Thyroid gland (tissue), 4 donors: Measurements from ENCODE around the gene CST3. TPM values are rescaled to one million over a fixed set of nuclear protein-coding genes. Genes with fewer than 3 reads are reported as not detected.

Experiments
- DNase-seq, 2 donors: peaks; one replicate each; pipeline ENCODE4 v3.0.0-alpha.2; 2019
- H3K27ac ChIP-seq, 3 donors: fragments of 200-600 bp; sonication (generic); 1 replicate in 2 of 3; 2 replicates in 1 of 3; pipeline ENCODE4 v1.5.1; 2016 to 2019; ENCODE audit warnings: mild to moderate bottlenecking in 1 of 3, moderate library complexity in 1 of 3
- H3K27me3 ChIP-seq: fragments of 200-600 bp; sonication (generic); one replicate; pipeline ENCODE4 v1.5.1; 2019
- H3K36me3 ChIP-seq, 2 donors: fragments of 200-600 bp; sonication (generic); one replicate each; pipeline ENCODE4 v1.5.1; 2016 to 2019
- H3K4me1 ChIP-seq, 2 donors: fragments of 200-600 bp; sonication (generic); one replicate each; pipeline ENCODE4 v1.5.1; 2017 to 2019
- H3K4me3 ChIP-seq, 3 donors: fragments of 200-600 bp; sonication (generic); replicated peaks in 1 of 3; 1 replicate in 2 of 3; 2 replicates in 1 of 3; pipeline ENCODE4 v1.5.1; 2016; ENCODE audit warnings: mild to moderate bottlenecking in 1 of 3
- H3K9me3 ChIP-seq: fragments of 200-600 bp; sonication (generic); one replicate; pipeline ENCODE4 v1.5.1; 2017
- POLR2A ChIP-seq, 2 donors: fragments of 450-650 bp; IDR thresholded peaks; one replicate each; pipeline ENCODE4 v1.6.1; 2017; ENCODE audit warnings: antibody characterized with exemption in 2 of 2, mild to moderate bottlenecking in 2 of 2, moderate library complexity in 1 of 2
- WGBS, 2 donors: methylation state at CpG; one replicate each; pipeline ENCODE4 v1.1.5; 2017; 5-methylcytosine and 5-hydroxymethylcytosine counted together
- intact Hi-C: fragments of 100-400 bp; cut with DNase I; formaldehyde crosslinking; loops from one replicate; pipeline ENCODE4 v1.15.1; 2023
- total RNA-seq, 4 donors: library from RNA; depleted of rRNA; stranded (reverse); fragments of >200 nt; gene quantifications; one replicate each; pipeline ENCODE4 v1.2.3, GENCODE V29; 2016
- TF ChIP-seq, protein P1 (sequence below), 6 experiments: fragments of 200-600 bp in 3 of 6; fragments of 450-650 bp in 3 of 6; sonication (generic) in 3 of 6; IDR thresholded peaks; one replicate each; pipeline ENCODE4 v1.5.1; 2016 to 2019; ENCODE audit warnings: antibody characterized with exemption in 6 of 6, mild to moderate bottlenecking in 2 of 6, inconsistent platforms in 1 of 6, moderate library complexity in 1 of 6

CST3 gene
- total RNA-seq, 4 donors from 2014 or later: 638 to 1,425 (median 898) TPM

DNA sequence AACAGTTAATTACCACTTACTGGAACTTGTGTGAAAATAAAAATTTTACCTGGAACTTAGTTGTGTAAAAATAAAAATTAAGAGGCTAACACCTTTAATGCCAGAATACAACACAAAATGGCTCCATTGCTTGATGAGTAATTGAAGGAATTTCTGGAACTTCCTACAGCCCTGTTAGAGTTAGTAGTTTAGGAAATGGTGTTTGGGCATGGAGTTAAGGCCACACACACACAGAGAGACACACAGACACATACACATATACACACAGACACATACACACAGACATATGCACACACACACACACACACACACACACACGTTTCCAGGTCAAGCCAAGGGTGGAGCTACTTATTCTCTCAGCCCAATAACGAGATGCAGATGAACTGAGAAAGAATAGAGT is 20.6 kb upstream of the CST3 start:
- H3K36me3 ChIP-seq: no peaks in the 10 kb centered on the region
- H3K4me1 ChIP-seq: peaks cover 0 to 9% of the 10 kb centered on the region in 2 donors
- H3K27ac ChIP-seq: no peak overlapping the region
- 82 to 83% methylated on average over 2 of the region's 2 CpGs for WGBS, 2 donors
- H3K4me3 ChIP-seq: no peak overlapping the region
- H3K27me3 ChIP-seq: no peaks in the 10 kb centered on the region
- TF ChIP-seq, protein P1, sequence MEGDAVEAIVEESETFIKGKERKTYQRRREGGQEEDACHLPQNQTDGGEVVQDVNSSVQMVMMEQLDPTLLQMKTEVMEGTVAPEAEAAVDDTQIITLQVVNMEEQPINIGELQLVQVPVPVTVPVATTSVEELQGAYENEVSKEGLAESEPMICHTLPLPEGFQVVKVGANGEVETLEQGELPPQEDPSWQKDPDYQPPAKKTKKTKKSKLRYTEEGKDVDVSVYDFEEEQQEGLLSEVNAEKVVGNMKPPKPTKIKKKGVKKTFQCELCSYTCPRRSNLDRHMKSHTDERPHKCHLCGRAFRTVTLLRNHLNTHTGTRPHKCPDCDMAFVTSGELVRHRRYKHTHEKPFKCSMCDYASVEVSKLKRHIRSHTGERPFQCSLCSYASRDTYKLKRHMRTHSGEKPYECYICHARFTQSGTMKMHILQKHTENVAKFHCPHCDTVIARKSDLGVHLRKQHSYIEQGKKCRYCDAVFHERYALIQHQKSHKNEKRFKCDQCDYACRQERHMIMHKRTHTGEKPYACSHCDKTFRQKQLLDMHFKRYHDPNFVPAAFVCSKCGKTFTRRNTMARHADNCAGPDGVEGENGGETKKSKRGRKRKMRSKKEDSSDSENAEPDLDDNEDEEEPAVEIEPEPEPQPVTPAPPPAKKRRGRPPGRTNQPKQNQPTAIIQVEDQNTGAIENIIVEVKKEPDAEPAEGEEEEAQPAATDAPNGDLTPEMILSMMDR (IDR thresholded peaks at IDR 0.05): no peak
- TF ChIP-seq POLR2A (IDR thresholded peaks at IDR 0.05): no peak
- intact Hi-C loops: no loop called here
- no peak for DNase-seq
- no peaks in the 10 kb centered on the region for H3K9me3 ChIP-seq

DNA sequence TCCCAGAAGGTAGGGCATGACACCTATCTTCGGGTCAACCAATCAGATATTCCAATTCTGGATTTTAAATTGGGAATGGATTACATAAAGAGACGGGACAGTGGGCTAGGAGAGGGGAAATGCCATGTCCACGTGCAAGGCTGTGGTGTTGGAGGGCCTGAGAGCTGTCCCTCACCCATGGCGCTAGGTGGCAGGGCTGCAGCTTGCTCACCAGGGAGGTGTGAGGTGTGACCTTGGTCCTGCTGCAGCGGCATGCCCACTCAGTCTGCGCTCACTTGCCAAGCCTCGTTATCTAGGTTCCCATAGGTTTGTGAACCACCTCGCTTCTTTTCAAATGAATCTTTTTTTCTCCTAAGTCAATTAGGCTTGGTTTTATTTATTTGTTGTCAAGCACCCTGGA is 19.4 kb upstream of the CST3 start:
- H3K36me3 ChIP-seq: no peaks in the 10 kb centered on the region
- H3K9me3 ChIP-seq: no peaks in the 10 kb centered on the region
- peaks cover 0 to 9% of the 10 kb centered on the region in 2 donors for H3K4me1 ChIP-seq
- H3K27me3 ChIP-seq: no peaks in the 10 kb centered on the region
- DNase-seq: no peak
- 76 to 80% methylated on average over 8 of the region's 8 CpGs for WGBS, 2 donors
- H3K4me3 ChIP-seq: no peak overlapping the region
- intact Hi-C loops: no loop called here
- H3K27ac ChIP-seq: no peak overlapping the region
- no peak for TF ChIP-seq POLR2A (IDR thresholded peaks at IDR 0.05)
- TF ChIP-seq, protein P1 (IDR thresholded peaks at IDR 0.05): no peak

DNA sequence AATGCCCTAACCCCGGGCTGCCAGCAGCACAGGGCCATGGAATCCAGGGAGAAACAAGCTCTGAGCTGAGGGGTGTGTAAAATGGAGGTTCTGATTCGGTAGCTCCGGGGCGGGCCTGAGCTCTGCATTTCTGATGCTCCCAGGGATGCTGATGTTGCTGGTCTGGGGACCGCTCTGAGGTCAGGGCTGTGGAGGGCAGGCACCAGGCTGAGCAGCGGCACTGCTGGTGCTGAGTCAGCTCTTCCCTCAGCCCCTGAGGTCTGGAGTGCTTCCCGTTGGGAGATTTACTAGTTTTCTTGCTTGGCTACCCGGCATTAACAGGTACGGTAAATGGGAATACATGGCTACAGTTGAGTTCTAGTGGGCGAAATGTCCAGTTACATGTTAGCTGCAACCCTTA is 18.6 kb upstream of the CST3 start:
- Histone ChIP-seq H3K9me3 (no peaks in the 10 kb centered on the region), H3K4me3 (no peak overlapping the region)
- 55 to 60% methylated on average over 9 to 10 of the region's 10 CpGs for WGBS, 2 donors

DNA sequence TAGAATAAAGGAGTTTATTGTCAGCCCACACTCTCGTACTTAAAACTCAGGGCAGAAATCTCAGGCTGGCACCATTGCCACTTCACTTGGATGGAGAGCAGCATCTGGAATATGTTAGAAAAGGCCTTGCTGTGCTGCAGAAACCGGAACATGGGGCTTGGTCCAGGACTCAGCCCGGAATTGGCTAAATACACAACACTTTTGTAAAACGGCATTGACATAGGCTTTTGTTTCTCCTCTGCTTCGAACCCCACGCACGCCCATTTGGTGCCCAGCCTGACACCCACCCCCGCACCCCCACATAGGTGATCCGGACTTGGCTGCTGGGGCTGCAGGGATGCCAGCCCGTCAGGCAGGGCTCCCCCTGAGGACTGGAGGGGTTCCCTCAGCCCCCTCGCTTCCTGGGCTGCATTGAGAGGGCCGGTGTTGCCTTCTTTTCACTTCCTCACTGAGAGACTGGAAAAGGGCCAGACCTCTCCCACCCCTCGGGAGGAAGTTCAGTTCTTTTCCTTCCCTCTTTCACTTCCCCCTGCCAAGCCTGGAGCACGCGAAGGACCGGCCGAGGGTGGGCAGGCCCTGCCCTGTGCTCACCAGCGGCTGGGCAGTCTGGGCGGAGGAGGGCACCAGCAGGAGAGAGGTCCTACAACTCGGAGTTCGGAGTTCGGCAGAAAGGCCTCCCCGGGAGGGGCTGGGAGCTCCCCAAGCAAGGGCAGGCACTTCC is 17.9 kb upstream of the CST3 start:
- peak overlapping the region; percentile 6 to 54 (median 45) for H3K27ac ChIP-seq
- DNase-seq: no peak
- H3K27me3 ChIP-seq: no peaks in the 10 kb centered on the region
- H3K9me3 ChIP-seq: no peaks in the 10 kb centered on the region
- no peak overlapping the region for H3K4me3 ChIP-seq
- TF ChIP-seq, protein P1 (IDR thresholded peaks at IDR 0.05): no peak
- no peak for TF ChIP-seq POLR2A (IDR thresholded peaks at IDR 0.05)
- peaks cover 0 to 9% of the 10 kb centered on the region in 2 donors for H3K4me1 ChIP-seq
- 25 to 59% methylated on average over 19 to 22 of the region's 23 CpGs for WGBS, 2 donors
- no peaks in the 10 kb centered on the region for H3K36me3 ChIP-seq
- intact Hi-C loops: no loop called here

More for the DNA sequence above, 18.6 kb upstream of the CST3 start:
- no peak for DNase-seq
- Histone ChIP-seq H3K4me1 (peaks cover 0 to 9% of the 10 kb centered on the region in 2 donors), H3K27me3 (no peaks in the 10 kb centered on the region), H3K36me3 (no peaks in the 10 kb centered on the region), H3K27ac (peak overlapping the region; percentile 6 to 54 (median 45))
- TF ChIP-seq, protein P1 (IDR thresholded peaks at IDR 0.05): no peak
- TF ChIP-seq POLR2A (IDR thresholded peaks at IDR 0.05): no peak
- intact Hi-C loops: no loop called here

DNA sequence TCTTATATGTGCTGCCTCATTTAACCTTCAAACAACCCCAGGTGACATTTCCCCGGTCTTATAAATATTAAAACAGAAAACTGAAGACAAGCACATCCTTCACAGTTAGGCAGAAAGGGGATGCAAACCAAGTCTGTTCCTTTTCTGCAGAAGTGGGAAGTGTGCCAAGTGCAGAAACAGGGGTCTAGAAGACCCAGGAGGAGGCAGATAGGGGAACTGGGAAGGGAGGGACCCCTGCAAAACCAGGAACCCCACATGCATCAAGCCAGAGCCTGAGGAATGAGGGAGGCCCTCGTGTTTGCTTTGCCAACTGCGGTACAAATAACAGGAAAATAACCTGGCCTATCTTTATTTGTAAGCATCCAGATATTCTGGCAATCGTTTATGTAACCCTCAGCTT is 17.0 kb upstream of the CST3 start:
- TF ChIP-seq POLR2A (IDR thresholded peaks at IDR 0.05): no peak
- no peak for DNase-seq
- H3K4me1 ChIP-seq: peaks cover 0 to 9% of the 10 kb centered on the region in 2 donors
- 62% methylated on average over 4 of the region's 4 CpGs for WGBS, 2 donors
- no peaks in the 10 kb centered on the region for H3K9me3 ChIP-seq
- no peak overlapping the region for H3K4me3 ChIP-seq
- no peaks in the 10 kb centered on the region for H3K27me3 ChIP-seq
- H3K27ac ChIP-seq: peak overlapping the region in 1 of 3 donors; percentile 13
- intact Hi-C loops: no loop called here
- H3K36me3 ChIP-seq: no peaks in the 10 kb centered on the region
